ENCODE measurements around the gene POLR3GL. TPM values are rescaled to one million over a fixed set of nuclear protein-coding genes. Genes with fewer than 3 reads are reported as not detected.

POLR3GL gene
- total and polyA plus RNA-seq, 10 of the 15 experiments (the other 5 are each of a cell fraction or from before 2014, with no cell fraction given) = 12.8 to 47.0 (median 26.6) TPM

- TF ChIP-seq CTCF (IDR thresholded peaks at IDR 0.05 in 2 of 3, conservative IDR thresholded peaks at IDR 0.05 in 1 of 3; ENCODE audit: control insufficient read depth in 2 of 3, extremely low read depth in 1 of 3, insufficient read depth in 1 of 3, low read depth in 3 of 3, low read length in 3 of 3) (no peak), POLR2A (IDR thresholded peaks at IDR 0.05; ENCODE audit: low read depth, low read length) (no peak), SREBF1 (IDR thresholded peaks at IDR 0.05; ENCODE audit: low read length) (no peak), PAX8 (IDR thresholded peaks at IDR 0.05) (no peak), ZNF592 (IDR thresholded peaks at IDR 0.05) (no peak), PBX3 (IDR thresholded peaks at IDR 0.05; ENCODE audit: insufficient replicate concordance, low read depth, low read length) (no peak), RB1 (IDR thresholded peaks at IDR 0.05; ENCODE audit: borderline replicate concordance) (no peak), SREBF2 (IDR thresholded peaks at IDR 0.05; ENCODE audit: low read length) (no peak), CHD1 (IDR thresholded peaks at IDR 0.05; ENCODE audit: low read depth, low read length) (no peak), FOS (IDR thresholded peaks at IDR 0.05; ENCODE audit: borderline replicate concordance, extremely low read depth, insufficient read length) (no peak), ZNF687 (IDR thresholded peaks at IDR 0.05) (no peak), ZNF384 (IDR thresholded peaks at IDR 0.05; ENCODE audit: borderline replicate concordance, low read depth, low read length) (no peak)
Observed at GRCh38 chr1:145953861-145954260, 10.6 kb upstream of the POLR3GL start (continued).

All from GM12878 (cell line).